Endothelial cell of umbilical vein (primary cell): ENCODE data around the gene C19orf44. TPM values are rescaled to one million over a fixed set of nuclear protein-coding genes. Genes with fewer than 3 reads are reported as not detected.

Experiments
- BruUV-seq: library from RNA; stranded (reverse); fragments of 400-500 nt; replicated peaks from 2 replicates; lab custom pipeline; 2021; lab: Mats Ljungman, UMichigan
- CTCF ChIA-PET: fragments of 300-600, 350-600 bp; sonication (Branson Sonifier 250); formaldehyde crosslinking; loops from one replicate; lab custom pipeline; 2021; ENCODE audit warnings: antibody characterized with exemption, inconsistent platforms; lab: Charles Lee
- POLR2A ChIA-PET: fragments of 300-600, 350-600 bp; sonication (Branson Sonifier 250); formaldehyde crosslinking; loops from one replicate; lab custom pipeline; 2021; ENCODE audit warnings: antibody characterized with exemption, inconsistent platforms; lab: Charles Lee
- DNase-seq: peaks from one replicate; pipeline ENCODE4 v3.0.0-alpha.2; 2011; ENCODE audit warnings: low read depth, low spot score
- FAIRE-seq: peaks from 2 replicates; lab custom pipeline; 2011; peaks lifted over from hg19 to GRCh38; lab: Jason Lieb, UNC
- H2AFZ ChIP-seq: 2 replicates; pipeline ENCODE4 v1.6.0; 2012; ENCODE audit warnings: low read depth, low read length, control low read depth, inconsistent platforms
- H3K27ac ChIP-seq: 2 replicates; pipeline ENCODE4 v1.5.1; 2011; ENCODE audit warnings: low read depth, mild to moderate bottlenecking, control low read depth, low read length, moderate library complexity; ENCODE audit not compliant: insufficient read depth
- H3K27me3 ChIP-seq, 2 experiments: 2 replicates each; pipeline versions ENCODE4 v1.6.0 to v1.6.1; 2011; ENCODE audit warnings: low read length in 2 of 2, mixed read lengths in 1 of 2; ENCODE audit not compliant: control insufficient read depth in 2 of 2, insufficient read depth in 2 of 2
- H3K36me3 ChIP-seq, 2 experiments: 2 replicates in 1 of 2; 3 replicates in 1 of 2; pipeline ENCODE4 v1.5.1; 2011; ENCODE audit warnings: low read length in 2 of 2, mild to moderate bottlenecking in 1 of 2, moderate library complexity in 1 of 2; ENCODE audit not compliant: control insufficient read depth in 2 of 2, insufficient read depth in 2 of 2; ENCODE audit errors: extremely low read depth in 1 of 2
- H3K4me1 ChIP-seq: 3 replicates; pipeline ENCODE4 v1.5.1; 2011; ENCODE audit warnings: mild to moderate bottlenecking, low read length; ENCODE audit not compliant: control insufficient read depth, insufficient read depth; ENCODE audit errors: extremely low read depth
- H3K4me2 ChIP-seq: 2 replicates; pipeline ENCODE4 v1.6.1; 2011; ENCODE audit warnings: low read length, control low read depth, mixed read lengths; ENCODE audit not compliant: insufficient read depth
- H3K4me3 ChIP-seq, 3 experiments: fragments of 200-600 bp in 1 of 3; sonication (generic), shearing (Covaris generic) in 1 of 3; replicated peaks in 1 of 3; 2 replicates each; pipeline ENCODE4 v1.5.1; 2011 to 2016; ENCODE audit warnings: control low read depth in 3 of 3, low read length in 3 of 3, mild to moderate bottlenecking in 2 of 3, inconsistent platforms in 1 of 3, low read depth in 1 of 3, moderate library complexity in 1 of 3; ENCODE audit not compliant: insufficient read depth in 1 of 3
- H3K79me2 ChIP-seq: 2 replicates; pipeline ENCODE4 v1.6.0; 2012; ENCODE audit warnings: low read length, inconsistent platforms; ENCODE audit not compliant: control insufficient read depth, insufficient read depth
- H3K9ac ChIP-seq: replicated peaks from 2 replicates; pipeline ENCODE3; 2011; ENCODE audit warnings: low read length, control low read depth; ENCODE audit not compliant: insufficient read depth; ENCODE audit errors: extremely low read depth
- H3K9me1 ChIP-seq: replicated peaks from 3 replicates; pipeline ENCODE4 v1.6.0; 2011; ENCODE audit warnings: mild to moderate bottlenecking, low read length; ENCODE audit not compliant: control insufficient read depth, insufficient read depth; ENCODE audit errors: extremely low read depth
- H3K9me3 ChIP-seq: replicated peaks from 2 replicates; pipeline ENCODE4 v1.5.1; 2012; ENCODE audit warnings: low read length, inconsistent platforms; ENCODE audit not compliant: control insufficient read depth, insufficient read depth
- H4K20me1 ChIP-seq: replicated peaks from 2 replicates; pipeline ENCODE3; 2011; ENCODE audit warnings: mild to moderate bottlenecking, low read length; ENCODE audit not compliant: control insufficient read depth, insufficient read depth; ENCODE audit errors: extremely low read depth
- CTCF ChIP-seq, 2 donors: IDR thresholded peaks; 1 replicate in 1 of 2; 2 replicates in 1 of 2; pipeline ENCODE4 v1.5.1; 2011; ENCODE audit warnings: low read length in 2 of 2, mild to moderate bottlenecking in 2 of 2, moderate library complexity in 2 of 2, control low read depth in 1 of 2, inconsistent platforms in 1 of 2, low read depth in 1 of 2; ENCODE audit not compliant: insufficient read depth in 1 of 2; ENCODE audit errors: extremely low read depth in 1 of 2
- EZH2 ChIP-seq: IDR thresholded peaks from 2 replicates; pipeline ENCODE4 v1.6.1; 2012; ENCODE audit warnings: borderline replicate concordance, low read depth, mild to moderate bottlenecking, moderate library complexity, low read length, inconsistent platforms; ENCODE audit not compliant: severe bottlenecking
- FOS ChIP-seq: IDR thresholded peaks from 2 replicates; pipeline ENCODE4 v1.6.1; 2011; ENCODE audit warnings: mild to moderate bottlenecking, low read length, moderate library complexity, borderline replicate concordance; ENCODE audit not compliant: insufficient read depth
- GATA2 ChIP-seq: IDR thresholded peaks from 2 replicates; pipeline ENCODE4 v1.7.0; 2011; ENCODE audit warnings: low read depth, mild to moderate bottlenecking, moderate library complexity, mixed read lengths, low read length; ENCODE audit not compliant: insufficient read length, insufficient read depth
- JUN ChIP-seq: IDR thresholded peaks from 2 replicates; pipeline ENCODE4 v1.6.1; 2011; ENCODE audit warnings: borderline replicate concordance, low read depth; ENCODE audit not compliant: insufficient read length, insufficient read depth
- MYC ChIP-seq: IDR thresholded peaks from one replicate; pipeline ENCODE4 v1.6.1; 2011; ENCODE audit warnings: mild to moderate bottlenecking, low read depth, low read length
- POLR2A ChIP-seq: IDR thresholded peaks from 2 replicates; pipeline ENCODE4 v1.6.1; 2012; ENCODE audit warnings: low read depth, mild to moderate bottlenecking, control low read depth, low read length
- POLR2AphosphoS5 ChIP-seq: IDR thresholded peaks from 2 replicates; pipeline ENCODE4 v1.6.1; 2012; ENCODE audit warnings: low read depth, mild to moderate bottlenecking, control low read depth, low read length, moderate library complexity; ENCODE audit not compliant: insufficient read depth
- dilution Hi-C: fragments of 300-500 bp; cut with MboI; formaldehyde crosslinking; loops from one replicate; pipeline ENCODE4 v1.15.0; 2019; ENCODE audit warnings: low sequenced_read_pairs; ENCODE audit not compliant: extremely low pct_ligation_motif_present
- intact Hi-C: fragments of 100-400 bp; cut with micrococcal nuclease; formaldehyde crosslinking; loops from one replicate; pipeline ENCODE4 v1.10.0; 2022
- polyA plus RNA-seq, 4 experiments: library from polyadenylated mRNA; depleted of rRNA in 3 of 4; stranded (reverse) in 3 of 4; unstranded in 1 of 4; fragments of >200 nt; gene quantifications; 2 replicates each; pipeline versions ENCODE4 v1.2.1 to v1.2.3, GENCODE V29; 2011 to 2012; ENCODE audit warnings: missing spikeins in 1 of 4
- total RNA-seq: library from RNA; stranded (reverse); gene quantifications from 2 replicates; pipeline ENCODE4 v1.2.3, GENCODE V29; 2021
- TF ChIP-seq, protein P1 (sequence below): IDR thresholded peaks from 2 replicates; pipeline ENCODE4 v1.6.1; 2011; ENCODE audit not compliant: insufficient read depth, insufficient read length

The C19orf44 gene
- total and polyA plus RNA-seq, 2 donors (not counting 3 experiments of a cell fraction or from before 2014, with no cell fraction given): 3.5 to 4.3 TPM

GRCh38 chr19:16508546-16508945 lies 12.4 kb downstream of the C19orf44 start:
- no peak for FAIRE-seq
- POLR2A ChIA-PET: no interaction called here

More at GRCh38 chr19:16508546-16508945, 12.4 kb downstream of the C19orf44 start:
- intact Hi-C loops: no loop called here
- Histone ChIP-seq H2AFZ (no peak overlapping the region), H3K27ac (no peak overlapping the region), H3K9me1 (no peaks in the 10 kb centered on the region), H3K9ac (no peak overlapping the region), H3K9me3 (no peaks in the 10 kb centered on the region), H3K4me3 (no peak overlapping the region), H3K27me3 (no peaks in the 10 kb centered on the region), H3K79me2 (no peaks in the 10 kb centered on the region), H3K4me1 (no peaks in the 10 kb centered on the region), H3K36me3 (peaks cover 0 to 9% of the 10 kb centered on the region in 2 experiments), H3K4me2 (no peak overlapping the region), H4K20me1 (no peaks in the 10 kb centered on the region)
- CTCF ChIA-PET: interaction anchor here (1.6 kb wide), 1 partner anchor 23 kb away, joined by 3 read pairs; no protein-coding TSS in a partner anchor
- dilution Hi-C loops: no loop called here
- no peak for TF ChIP-seq MYC
- TF ChIP-seq CTCF (IDR thresholded peaks at IDR 0.05; ENCODE audit: extremely low read depth in 1 of 2, insufficient read depth in 1 of 2, low read depth in 1 of 2, low read length in 2 of 2): no peak
- no peak for TF ChIP-seq FOS
- no peak for TF ChIP-seq GATA2
- TF ChIP-seq, protein P1, sequence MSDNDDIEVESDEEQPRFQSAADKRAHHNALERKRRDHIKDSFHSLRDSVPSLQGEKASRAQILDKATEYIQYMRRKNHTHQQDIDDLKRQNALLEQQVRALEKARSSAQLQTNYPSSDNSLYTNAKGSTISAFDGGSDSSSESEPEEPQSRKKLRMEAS: no peak
- TF ChIP-seq POLR2A: no peak
- TF ChIP-seq JUN: no peak
- TF ChIP-seq POLR2AphosphoS5: no peak
- no peak for TF ChIP-seq EZH2
- no peak for DNase-seq
- BruUV-seq: no TSS peak
